Suprapubic skin (tissue), 4 donors: ENCODE measurements around the gene SHROOM3. TPM values are rescaled to one million over a fixed set of nuclear protein-coding genes. Genes with fewer than 3 reads are reported as not detected.

Source experiments
- DNase-seq, 2 donors: peaks; one replicate each; pipeline ENCODE4 v3.0.0-alpha.2; 2019; ENCODE audit warnings: low spot score in 2 of 2
- H3K27ac ChIP-seq: fragments of 200-600 bp; sonication (generic); one replicate; pipeline ENCODE4 v1.5.1; 2019
- H3K27me3 ChIP-seq: fragments of 200-600 bp; sonication (generic); one replicate; pipeline ENCODE4 v1.5.1; 2019
- H3K36me3 ChIP-seq: fragments of 200-600 bp; sonication (generic); one replicate; pipeline ENCODE4 v1.5.1; 2019
- H3K4me1 ChIP-seq: fragments of 200-600 bp; sonication (generic); one replicate; pipeline ENCODE4 v1.5.1; 2019
- H3K4me3 ChIP-seq: fragments of 200-600 bp; sonication (generic); one replicate; pipeline ENCODE4 v1.5.1; 2019; ENCODE audit warnings: mild to moderate bottlenecking
- H3K9me3 ChIP-seq: fragments of 200-600 bp; sonication (generic); one replicate; pipeline ENCODE4 v1.5.1; 2019
- CTCF ChIP-seq, 2 donors: fragments of 200-600 bp in 1 of 2; fragments of 450-650 bp in 1 of 2; sonication (generic) in 1 of 2; IDR thresholded peaks; one replicate each; pipeline ENCODE4 v1.5.1; 2016 to 2019; ENCODE audit warnings: antibody characterized with exemption in 2 of 2, mild to moderate bottlenecking in 1 of 2, moderate library complexity in 1 of 2
- EP300 ChIP-seq: sonication (generic); formaldehyde crosslinking; IDR thresholded peaks from one replicate; pipeline ENCODE4 v1.6.1; 2017; ENCODE audit warnings: antibody characterized with exemption
- POLR2A ChIP-seq, 2 donors: fragments of 450-650 bp; IDR thresholded peaks; one replicate each; pipeline ENCODE4 v1.6.1; 2017; ENCODE audit warnings: antibody characterized with exemption in 2 of 2, mild to moderate bottlenecking in 2 of 2, moderate library complexity in 2 of 2
- POLR2AphosphoS5 ChIP-seq, 3 donors: sonication (generic); formaldehyde crosslinking; IDR thresholded peaks; one replicate each; pipeline ENCODE4 v1.6.1; 2017; ENCODE audit warnings: antibody characterized with exemption in 3 of 3
- WGBS: methylation state at CpG from one replicate; pipeline ENCODE4 v1.1.5; 2018; 5-methylcytosine and 5-hydroxymethylcytosine counted together
- total RNA-seq, 4 donors: library from RNA; depleted of rRNA; stranded (reverse); fragments of >200 nt; gene quantifications; one replicate each; pipeline ENCODE4 v1.1.0, GENCODE V29; 2016

The SHROOM3 gene
- total RNA-seq, 4 donors from 2014 or later: 25.7 to 41.4 (median 29.8) TPM

- no peak overlapping the region for H3K27ac ChIP-seq
- TF ChIP-seq POLR2AphosphoS5 (IDR thresholded peaks at IDR 0.05): no peak
- TF ChIP-seq CTCF (IDR thresholded peaks at IDR 0.05): no peak
- no peak for TF ChIP-seq EP300
- no peak for TF ChIP-seq POLR2A (IDR thresholded peaks at IDR 0.05)
- H3K4me3 ChIP-seq: no peak overlapping the region
These were observed 324.0 kb downstream of the SHROOM3 start for GRCh38 chr4:76758996-76759395.

DNA sequence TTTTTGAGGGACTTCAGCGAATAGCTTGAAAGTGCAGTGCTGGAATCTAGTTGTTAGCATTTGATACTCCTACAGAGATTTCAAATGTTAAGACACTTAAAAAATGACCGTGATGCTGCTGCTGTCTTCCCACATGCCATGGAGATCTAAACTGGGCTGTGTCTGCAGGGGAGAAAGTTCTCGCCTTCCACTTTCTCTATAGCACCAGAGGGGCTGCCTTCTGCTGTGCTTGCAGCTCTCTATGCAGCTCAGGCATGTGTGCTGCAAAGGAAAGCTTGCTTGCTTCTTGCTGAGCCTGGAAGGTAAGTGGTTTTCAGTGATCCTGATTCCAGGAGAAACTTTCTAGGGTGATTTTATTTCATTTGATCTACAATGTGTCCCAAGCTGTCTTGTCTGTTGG lies 325.2 kb downstream of the SHROOM3 start:
- TF ChIP-seq POLR2AphosphoS5 (IDR thresholded peaks at IDR 0.05): no peak
- TF ChIP-seq CTCF (IDR thresholded peaks at IDR 0.05): no peak
- no peak for TF ChIP-seq POLR2A (IDR thresholded peaks at IDR 0.05)
- TF ChIP-seq EP300: no peak
- Histone ChIP-seq H3K27ac (no peak overlapping the region), H3K36me3 (no peaks in the 10 kb centered on the region), H3K27me3 (no peaks in the 10 kb centered on the region), H3K9me3 (no peaks in the 10 kb centered on the region), H3K4me1 (peaks cover 10% of the 10 kb centered on the region), H3K4me3 (no peak overlapping the region)
- no peak for DNase-seq
- 95% methylated on average over 3 of the region's 3 CpGs for WGBS

More at GRCh38 chr4:76758996-76759395, 324.0 kb downstream of the SHROOM3 start:
- WGBS: 77% methylated on average over 3 of the region's 3 CpGs
- Histone ChIP-seq H3K27me3 (no peaks in the 10 kb centered on the region), H3K4me1 (peaks cover 12% of the 10 kb centered on the region), H3K36me3 (no peaks in the 10 kb centered on the region), H3K9me3 (no peaks in the 10 kb centered on the region)
- DNase-seq: no peak

DNA sequence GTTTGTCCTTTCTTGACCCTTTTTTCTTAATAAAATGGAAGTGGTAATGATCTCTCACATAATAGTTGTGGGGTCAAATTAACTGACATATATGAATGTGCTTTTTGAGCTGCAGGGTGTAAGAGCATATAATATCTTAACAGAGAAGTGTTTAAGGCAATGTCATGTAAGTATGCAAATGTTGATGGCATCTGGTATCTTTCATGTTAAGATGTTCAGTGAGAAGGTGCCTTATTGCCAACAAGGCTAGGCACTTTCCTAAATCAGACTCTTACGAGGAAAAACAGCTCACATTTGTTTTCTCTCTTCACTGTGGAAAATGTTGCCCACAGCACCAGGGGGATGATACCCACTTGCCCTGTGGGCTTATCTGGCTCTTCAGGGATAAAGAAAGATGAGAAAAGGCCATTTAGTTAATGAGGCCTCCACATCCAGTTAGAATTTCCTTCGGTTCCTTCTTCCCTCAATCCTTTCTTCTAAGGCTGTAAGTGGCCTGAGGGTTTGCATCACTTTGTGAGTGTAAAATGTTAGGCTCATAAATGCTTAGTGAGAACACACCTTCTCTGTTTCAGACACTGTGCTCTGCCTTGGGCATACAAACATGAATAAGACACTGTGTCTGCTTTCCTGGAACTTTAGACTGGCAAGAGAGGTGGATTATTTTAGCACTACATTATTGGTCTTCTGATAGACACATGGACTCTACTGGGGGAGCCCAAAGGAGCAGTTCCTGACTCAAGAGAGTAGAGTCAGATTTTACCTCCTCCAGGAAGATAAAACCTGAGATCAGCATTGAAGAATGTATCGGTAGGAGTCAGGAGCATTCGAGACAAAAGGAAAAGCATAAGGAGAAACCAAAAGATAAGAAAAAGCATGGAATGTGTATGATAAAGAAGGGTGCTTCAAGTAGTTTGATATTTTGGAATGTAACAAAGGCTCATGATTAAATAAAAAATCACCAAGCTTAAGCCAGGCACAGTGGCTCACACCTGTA lies 327.4 kb downstream of the SHROOM3 start:
- H3K27ac ChIP-seq: no peak overlapping the region
- DNase-seq: no peak
- H3K4me1 ChIP-seq: peaks cover 10% of the 10 kb centered on the region
- H3K9me3 ChIP-seq: no peaks in the 10 kb centered on the region
- no peaks in the 10 kb centered on the region for H3K27me3 ChIP-seq
- H3K36me3 ChIP-seq: no peaks in the 10 kb centered on the region
- 91% methylated on average over 4 of the region's 4 CpGs for WGBS
- H3K4me3 ChIP-seq: no peak overlapping the region
- no peak for TF ChIP-seq POLR2AphosphoS5 (IDR thresholded peaks at IDR 0.05)
- TF ChIP-seq POLR2A (IDR thresholded peaks at IDR 0.05): no peak
- no peak for TF ChIP-seq EP300
- TF ChIP-seq CTCF (IDR thresholded peaks at IDR 0.05): no peak

DNA sequence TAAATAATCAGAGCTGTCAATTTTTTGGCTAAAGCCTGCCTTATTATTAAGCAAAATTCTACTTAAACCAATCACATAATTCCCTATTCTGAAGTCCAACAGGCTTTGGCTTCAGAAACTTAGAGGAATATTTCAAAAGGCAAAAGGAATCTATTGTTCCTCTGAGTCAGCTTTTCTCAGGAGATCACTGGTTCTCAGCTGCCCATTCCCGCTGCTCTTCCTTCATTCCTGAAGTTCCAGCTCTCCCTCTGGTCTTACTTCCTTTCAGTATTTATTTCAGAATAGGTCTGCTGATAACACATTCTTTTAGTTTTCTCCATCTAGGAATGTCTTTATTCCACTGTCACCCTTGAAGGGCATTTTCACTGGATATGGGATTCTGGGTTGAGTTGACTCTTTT lies 329.2 kb downstream of the SHROOM3 start:
- no peaks in the 10 kb centered on the region for H3K27me3 ChIP-seq
- 63% methylated on average over 1 of the region's 1 CpG for whole genome bisulfite sequencing
- no peaks in the 10 kb centered on the region for H3K36me3 ChIP-seq
- no peak for DNase-seq
- no peak overlapping the region for H3K4me3 ChIP-seq
- TF ChIP-seq EP300 (no peak), POLR2AphosphoS5 (IDR thresholded peaks at IDR 0.05) (no peak), CTCF (IDR thresholded peaks at IDR 0.05) (no peak), POLR2A (IDR thresholded peaks at IDR 0.05) (no peak)
- H3K4me1 ChIP-seq: no peaks in the 10 kb centered on the region
- no peak overlapping the region for H3K27ac ChIP-seq
- H3K9me3 ChIP-seq: no peaks in the 10 kb centered on the region

- Histone ChIP-seq H3K9me3 (no peaks in the 10 kb centered on the region), H3K27ac (no peak overlapping the region), H3K36me3 (no peaks in the 10 kb centered on the region), H3K4me3 (no peak overlapping the region), H3K4me1 (no peaks in the 10 kb centered on the region), H3K27me3 (no peaks in the 10 kb centered on the region)
- TF ChIP-seq CTCF (IDR thresholded peaks at IDR 0.05) (no peak), EP300 (no peak), POLR2AphosphoS5 (IDR thresholded peaks at IDR 0.05) (no peak), POLR2A (IDR thresholded peaks at IDR 0.05) (no peak)
- no peak for DNase-seq
- 67% methylated on average over 14 of the region's 14 CpGs for WGBS
These were observed 330.6 kb downstream of the SHROOM3 start for GRCh38 chr4:76765473-76766183.
